Body of pancreas (tissue), 4 donors: ENCODE results near the gene EPN2. TPM values are rescaled to one million over a fixed set of nuclear protein-coding genes. Genes with fewer than 3 reads are reported as not detected.

Experiments
- ATAC-seq: fragments of 150-250 bp; one replicate; pipeline ENCODE4 v1.9.1; 2016
- DNase-seq, 4 donors: peaks; one replicate each; pipeline ENCODE4 v3.0.0-alpha.2; 2019
- H3K27ac ChIP-seq, 4 donors: fragments of 200-600 bp; sonication (generic); 1 replicate in 3 of 4; 2 replicates in 1 of 4; pipeline versions ENCODE4 v1.5.1 to v1.6.1; 2016 to 2019; ENCODE audit warnings: mild to moderate bottlenecking in 1 of 4, mixed read lengths in 1 of 4, moderate library complexity in 1 of 4
- H3K27me3 ChIP-seq, 2 donors: fragments of 200-600 bp; sonication (generic); one replicate each; pipeline ENCODE4 v1.6.0; 2016; ENCODE audit warnings: mild to moderate bottlenecking in 1 of 2
- H3K36me3 ChIP-seq, 2 donors: fragments of 200-600 bp; sonication (generic); replicated peaks in 1 of 2; 2 replicates each; pipeline ENCODE4 v1.5.1; 2016; ENCODE audit warnings: low read depth in 2 of 2; ENCODE audit not compliant: insufficient read depth in 1 of 2
- H3K4me1 ChIP-seq: fragments of 200-600 bp; sonication (generic); one replicate; pipeline ENCODE4 v1.6.0; 2016
- H3K4me3 ChIP-seq, 2 donors: fragments of 200-600 bp; sonication (generic); 1 replicate in 1 of 2; 2 replicates in 1 of 2; pipeline ENCODE4 v1.5.1; 2016 to 2019
- H3K9me3 ChIP-seq, 3 donors: fragments of 200-600 bp; sonication (generic); 1 replicate in 2 of 3; 2 replicates in 1 of 3; pipeline ENCODE4 v1.5.1; 2016
- CTCF ChIP-seq, 7 experiments: fragments of 450-650 bp in 4 of 7; fragments of 200-600 bp in 3 of 7; sonication (generic) in 3 of 7; IDR thresholded peaks; one replicate each; pipeline ENCODE4 v1.5.1; 2016 to 2019; ENCODE audit warnings: antibody characterized with exemption in 7 of 7
- POLR2A ChIP-seq, 3 donors: fragments of 450-650 bp; IDR thresholded peaks; one replicate each; pipeline ENCODE4 v1.6.1; 2016; ENCODE audit warnings: antibody characterized with exemption in 3 of 3, mild to moderate bottlenecking in 2 of 3
- WGBS, 2 donors: methylation state at CpG; one replicate each; pipeline ENCODE4 v1.1.5; 2017; 5-methylcytosine and 5-hydroxymethylcytosine counted together
- intact Hi-C: fragments of 100-400 bp; cut with DNase I; formaldehyde crosslinking; loops from one replicate; pipeline ENCODE4 v1.15.1; 2023
- total RNA-seq, 2 donors: library from RNA; depleted of rRNA; stranded (reverse); fragments of >200 nt; gene quantifications; one replicate each; pipeline ENCODE4 v1.1.0, GENCODE V29; 2016

Gene EPN2
- total RNA-seq, 2 donors from 2014 or later, result 32.7 to 46.5 TPM

- TF ChIP-seq POLR2A (IDR thresholded peaks at IDR 0.05) (no peak), CTCF (IDR thresholded peaks at IDR 0.05) (no peak)
- no peaks in the 10 kb centered on the region for H3K4me1 ChIP-seq
- 82 to 89% methylated on average over 8 to 9 of the region's 9 CpGs for WGBS, 2 donors
- intact Hi-C loops, result no loop called here
- no peak for ATAC-seq
- no peaks in the 10 kb centered on the region for H3K27me3 ChIP-seq
- DNase-seq, result no peak
- H3K36me3 ChIP-seq, result no peaks in the 10 kb centered on the region
- no peaks in the 10 kb centered on the region for H3K9me3 ChIP-seq
- H3K4me3 ChIP-seq, result no peak overlapping the region
- H3K27ac ChIP-seq, result no peak overlapping the region
Observed at GRCh38 chr17:19321481-19322128, 84.4 kb downstream of the EPN2 start.

GRCh38 chr17:19322129-19322505, 85.0 kb downstream of the EPN2 start:
- Histone ChIP-seq H3K9me3 (no peaks in the 10 kb centered on the region), H3K27ac (no peak overlapping the region), H3K36me3 (no peaks in the 10 kb centered on the region), H3K4me1 (no peaks in the 10 kb centered on the region), H3K27me3 (no peaks in the 10 kb centered on the region), H3K4me3 (no peak overlapping the region)
- no peak for ATAC-seq
- no peak for DNase-seq
- intact Hi-C loops, result no loop called here
- 88 to 97% methylated on average over 5 of the region's 5 CpGs for WGBS, 2 donors
- TF ChIP-seq CTCF (IDR thresholded peaks at IDR 0.05) (no peak), POLR2A (IDR thresholded peaks at IDR 0.05) (no peak)

DNA sequence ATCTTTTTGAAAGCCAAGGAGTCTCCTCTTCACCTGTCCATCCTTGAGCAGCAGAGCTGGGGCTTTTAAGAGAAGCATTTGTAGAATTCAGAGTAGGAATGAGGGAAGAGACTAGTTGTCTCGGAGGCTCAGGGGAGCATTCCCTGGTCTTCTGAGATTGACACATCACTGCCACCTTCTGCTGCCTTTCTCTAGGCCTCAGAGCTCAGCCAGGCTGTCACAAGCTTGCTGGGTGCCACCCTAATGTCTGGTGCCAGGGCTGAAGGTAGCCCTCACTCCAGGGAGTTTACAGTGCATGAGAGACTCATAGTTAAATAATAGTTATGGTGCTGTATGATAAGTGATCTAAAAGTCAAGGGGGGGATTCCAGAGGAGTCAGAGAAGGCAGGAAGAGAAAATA, 85.7 kb downstream of the EPN2 start:
- H3K27me3 ChIP-seq, result no peaks in the 10 kb centered on the region
- TF ChIP-seq POLR2A (IDR thresholded peaks at IDR 0.05) (no peak), CTCF (IDR thresholded peaks at IDR 0.05) (no peak)

DNA sequence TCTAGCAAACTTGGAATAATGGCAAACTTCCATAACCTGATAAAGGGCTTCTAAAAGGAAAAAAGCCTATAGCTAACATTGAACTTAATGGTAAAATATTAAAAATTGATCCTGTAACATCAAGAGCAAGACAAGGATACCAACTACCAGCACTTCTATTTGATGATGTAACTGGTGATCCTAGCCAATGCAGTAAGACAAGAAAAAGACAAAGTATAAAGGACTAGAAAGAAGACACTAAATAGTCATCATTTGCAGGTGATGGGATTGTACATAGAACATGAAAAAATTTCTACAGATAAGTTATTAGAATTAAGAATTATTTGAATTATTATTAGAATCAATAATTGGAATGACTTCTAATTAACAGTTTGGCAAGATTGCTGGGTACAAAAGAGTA, 88.4 kb downstream of the EPN2 start:
- no peaks in the 10 kb centered on the region for H3K27me3 ChIP-seq
- intact Hi-C loops, result no loop called here

More for the DNA sequence above, 85.7 kb downstream of the EPN2 start:
- Histone ChIP-seq H3K4me3 (no peak overlapping the region), H3K27ac (no peak overlapping the region), H3K36me3 (no peaks in the 10 kb centered on the region), H3K4me1 (no peaks in the 10 kb centered on the region), H3K9me3 (no peaks in the 10 kb centered on the region)
- intact Hi-C loops, result no loop called here
- WGBS, 2 donors, result 88 to 100% methylated on average over 1 of the region's 1 CpG
- no peak for DNase-seq
- no peak for ATAC-seq

More for the DNA sequence above, 88.4 kb downstream of the EPN2 start:
- TF ChIP-seq CTCF (IDR thresholded peaks at IDR 0.05) (no peak), POLR2A (IDR thresholded peaks at IDR 0.05) (no peak)
- DNase-seq (no peak), ATAC-seq (no peak)
- H3K4me1 ChIP-seq, result no peaks in the 10 kb centered on the region
- no peak overlapping the region for H3K27ac ChIP-seq
- no peaks in the 10 kb centered on the region for H3K9me3 ChIP-seq
- no peaks in the 10 kb centered on the region for H3K36me3 ChIP-seq
- no peak overlapping the region for H3K4me3 ChIP-seq
